Large intestine (tissue), 3 donors: ENCODE results near the gene EXD3. TPM values are rescaled to one million over a fixed set of nuclear protein-coding genes. Genes with fewer than 3 reads are reported as not detected.

Source experiments
- DNase-seq, 2 donors: peaks; one replicate each; pipeline versions ENCODE4 v3.0.0 to v3.0.0-alpha.2; 2013
- H3K27ac ChIP-seq: one replicate; pipeline ENCODE4 v1.5.1; 2013; ENCODE audit warnings: low read length
- H3K27me3 ChIP-seq: 2 replicates; pipeline ENCODE4 v1.6.1; 2013; ENCODE audit warnings: low read length; ENCODE audit not compliant: control insufficient read depth, insufficient read depth
- H3K36me3 ChIP-seq: 2 replicates; pipeline ENCODE4 v1.6.1; 2013; ENCODE audit warnings: low read length; ENCODE audit not compliant: control insufficient read depth, insufficient read depth
- H3K4me1 ChIP-seq: one replicate; pipeline ENCODE4 v1.6.1; 2013; ENCODE audit warnings: low read length; ENCODE audit not compliant: control insufficient read depth, insufficient read depth
- H3K4me3 ChIP-seq: one replicate; pipeline ENCODE4 v1.5.1; 2013; ENCODE audit warnings: low read length
- H3K9me3 ChIP-seq: one replicate; pipeline ENCODE4 v1.6.1; 2013; ENCODE audit warnings: mild to moderate bottlenecking, low read depth, low read length, moderate library complexity; ENCODE audit not compliant: control insufficient read depth
- WGBS: methylation state at CpG from one replicate; pipeline ENCODE4 v1.1.5; 2013; ENCODE audit warnings: low lambda C conversion rate; ENCODE audit not compliant: insufficient coverage; 5-methylcytosine and 5-hydroxymethylcytosine counted together
- polyA plus RNA-seq: library from polyadenylated mRNA; unstranded; fragments of 120-200 nt; gene quantifications from one replicate; pipeline ENCODE4 v1.2.1, GENCODE V29; 2013

The EXD3 gene
- polyA plus RNA-seq, 1 donor: 36.5 TPM

GRCh38 chr9:137436761-137437600, 14.0 kb upstream of the EXD3 start:
- no peak for DNase-seq
- peaks cover 2% of the 10 kb centered on the region for H3K9me3 ChIP-seq
- peaks cover 3% of the 10 kb centered on the region for H3K36me3 ChIP-seq
- H3K27ac ChIP-seq: no peak overlapping the region
- H3K4me3 ChIP-seq: no peak overlapping the region
- peaks cover 1% of the 10 kb centered on the region for H3K4me1 ChIP-seq
- no CpG with 5 or more reads among the region's 24 CpGs for WGBS
- no peaks in the 10 kb centered on the region for H3K27me3 ChIP-seq

- WGBS: no CpG with 5 or more reads among the region's 42 CpGs
These were observed 13.2 kb upstream of the EXD3 start for GRCh38 chr9:137435980-137436760.

GRCh38 chr9:137435381-137435891, 12.5 kb upstream of the EXD3 start:
- no peak overlapping the region for H3K4me3 ChIP-seq
- H3K27ac ChIP-seq: no peak overlapping the region
- H3K9me3 ChIP-seq: peaks cover 2% of the 10 kb centered on the region
- H3K36me3 ChIP-seq: peaks cover 9% of the 10 kb centered on the region
- H3K4me1 ChIP-seq: no peaks in the 10 kb centered on the region
- no peak for DNase-seq
- no peaks in the 10 kb centered on the region for H3K27me3 ChIP-seq
- WGBS: no CpG with 5 or more reads among the region's 20 CpGs

More at GRCh38 chr9:137435980-137436760, 13.2 kb upstream of the EXD3 start:
- H3K36me3 ChIP-seq: peaks cover 3% of the 10 kb centered on the region
- no peaks in the 10 kb centered on the region for H3K4me1 ChIP-seq
- H3K27me3 ChIP-seq: no peaks in the 10 kb centered on the region
- H3K27ac ChIP-seq: no peak overlapping the region
- no peak overlapping the region for H3K4me3 ChIP-seq
- no peak for DNase-seq
- peaks cover 2% of the 10 kb centered on the region for H3K9me3 ChIP-seq

GRCh38 chr9:137434498-137435380, 11.8 kb upstream of the EXD3 start:
- Histone ChIP-seq H3K36me3 (peaks cover 9% of the 10 kb centered on the region), H3K27ac (no peak overlapping the region), H3K4me3 (no peak overlapping the region), H3K4me1 (no peaks in the 10 kb centered on the region), H3K27me3 (no peaks in the 10 kb centered on the region), H3K9me3 (peaks cover 2% of the 10 kb centered on the region)
- no peak for DNase-seq
- WGBS: no CpG with 5 or more reads among the region's 43 CpGs

- WGBS: no CpG with 5 or more reads among the region's 26 CpGs
- H3K4me1 ChIP-seq: no peaks in the 10 kb centered on the region
These were observed 11.0 kb upstream of the EXD3 start for GRCh38 chr9:137433916-137434431.

GRCh38 chr9:137433349-137433915, 10.5 kb upstream of the EXD3 start:
- no peaks in the 10 kb centered on the region for H3K4me1 ChIP-seq
- H3K9me3 ChIP-seq: peaks cover 2% of the 10 kb centered on the region
- no peak overlapping the region for H3K27ac ChIP-seq
- H3K27me3 ChIP-seq: no peaks in the 10 kb centered on the region
- H3K36me3 ChIP-seq: peaks cover 9% of the 10 kb centered on the region
- no CpG with 5 or more reads among the region's 19 CpGs for WGBS
- no peak for DNase-seq
- no peak overlapping the region for H3K4me3 ChIP-seq

More at GRCh38 chr9:137433916-137434431, 11.0 kb upstream of the EXD3 start:
- Histone ChIP-seq H3K36me3 (peaks cover 9% of the 10 kb centered on the region), H3K27me3 (no peaks in the 10 kb centered on the region), H3K9me3 (peaks cover 2% of the 10 kb centered on the region), H3K4me3 (no peak overlapping the region), H3K27ac (no peak overlapping the region)
- no peak for DNase-seq

- no peak overlapping the region for H3K4me3 ChIP-seq
- H3K9me3 ChIP-seq: peaks cover 2% of the 10 kb centered on the region
- H3K36me3 ChIP-seq: peaks cover 9% of the 10 kb centered on the region
- DNase-seq: no peak
- H3K27ac ChIP-seq: no peak overlapping the region
- WGBS: no CpG with 5 or more reads among the region's 20 CpGs
- no peaks in the 10 kb centered on the region for H3K27me3 ChIP-seq
- H3K4me1 ChIP-seq: no peaks in the 10 kb centered on the region
These were observed 9.9 kb upstream of the EXD3 start for GRCh38 chr9:137432687-137433348.

- Histone ChIP-seq H3K27ac (no peak overlapping the region), H3K9me3 (peaks cover 2% of the 10 kb centered on the region), H3K36me3 (peaks cover 9% of the 10 kb centered on the region), H3K27me3 (no peaks in the 10 kb centered on the region), H3K4me3 (no peak overlapping the region), H3K4me1 (no peaks in the 10 kb centered on the region)
- WGBS: no CpG with 5 or more reads among the region's 21 CpGs
- no peak for DNase-seq
These were observed 8.5 kb upstream of the EXD3 start for GRCh38 chr9:137431416-137431931.

- no CpG with 5 or more reads among the region's 27 CpGs for WGBS
- H3K4me1 ChIP-seq: no peaks in the 10 kb centered on the region
These were observed 7.9 kb upstream of the EXD3 start for GRCh38 chr9:137430723-137431415.

More at GRCh38 chr9:137430723-137431415, 7.9 kb upstream of the EXD3 start:
- no peaks in the 10 kb centered on the region for H3K27me3 ChIP-seq
- H3K36me3 ChIP-seq: peaks cover 9% of the 10 kb centered on the region
- H3K9me3 ChIP-seq: peaks cover 2% of the 10 kb centered on the region
- H3K4me3 ChIP-seq: no peak overlapping the region
- DNase-seq: no peak
- no peak overlapping the region for H3K27ac ChIP-seq
